Ishikawa (cell line): ENCODE results near the gene EEF1AKMT4.

Experiments
- CEBPB ChIP-seq: IDR thresholded peaks from 2 replicates; pipeline ENCODE4 v1.6.1; 2012
- CREB1 ChIP-seq: IDR thresholded peaks from 2 replicates; pipeline ENCODE4 v1.6.1; 2012; ENCODE audit warnings: low read depth
- EGR1 ChIP-seq: IDR thresholded peaks from 2 replicates; pipeline ENCODE4 v1.6.1; 2012
- EP300 ChIP-seq: IDR thresholded peaks from 2 replicates; pipeline ENCODE4 v1.6.1; 2012; ENCODE audit warnings: borderline replicate concordance
- FOXM1 ChIP-seq: IDR thresholded peaks from 2 replicates; pipeline ENCODE4 v1.6.1; 2012; ENCODE audit warnings: low read depth, borderline replicate concordance
- NFIC ChIP-seq: IDR thresholded peaks from 2 replicates; pipeline ENCODE4 v1.6.1; 2012
- RAD21 ChIP-seq: IDR thresholded peaks from 2 replicates; pipeline ENCODE4 v1.6.1; 2012; ENCODE audit warnings: low read depth
- REST ChIP-seq: IDR thresholded peaks from 2 replicates; pipeline ENCODE4 v1.6.1; 2012; ENCODE audit warnings: low read depth, mild to moderate bottlenecking
- TAF1 ChIP-seq: IDR thresholded peaks from 2 replicates; pipeline ENCODE4 v1.6.1; 2012; ENCODE audit warnings: low read depth, mild to moderate bottlenecking
- TCF12 ChIP-seq: IDR thresholded peaks from 2 replicates; pipeline ENCODE4 v1.6.1; 2012; ENCODE audit warnings: low read depth
- TEAD4 ChIP-seq: IDR thresholded peaks from 2 replicates; pipeline ENCODE4 v1.6.1; 2012
- USF1 ChIP-seq: IDR thresholded peaks from 2 replicates; pipeline ENCODE4 v1.6.1; 2012
- YY1 ChIP-seq: IDR thresholded peaks from 2 replicates; pipeline ENCODE4 v1.6.1; 2012; ENCODE audit warnings: low read depth
- ZBTB7A ChIP-seq: IDR thresholded peaks from 2 replicates; pipeline ENCODE4 v1.6.1; 2012; ENCODE audit warnings: low read depth
- TF ChIP-seq, protein P1 (sequence below): IDR thresholded peaks from 2 replicates; pipeline ENCODE4 v1.6.1; 2012

The EEF1AKMT4 gene

DNA sequence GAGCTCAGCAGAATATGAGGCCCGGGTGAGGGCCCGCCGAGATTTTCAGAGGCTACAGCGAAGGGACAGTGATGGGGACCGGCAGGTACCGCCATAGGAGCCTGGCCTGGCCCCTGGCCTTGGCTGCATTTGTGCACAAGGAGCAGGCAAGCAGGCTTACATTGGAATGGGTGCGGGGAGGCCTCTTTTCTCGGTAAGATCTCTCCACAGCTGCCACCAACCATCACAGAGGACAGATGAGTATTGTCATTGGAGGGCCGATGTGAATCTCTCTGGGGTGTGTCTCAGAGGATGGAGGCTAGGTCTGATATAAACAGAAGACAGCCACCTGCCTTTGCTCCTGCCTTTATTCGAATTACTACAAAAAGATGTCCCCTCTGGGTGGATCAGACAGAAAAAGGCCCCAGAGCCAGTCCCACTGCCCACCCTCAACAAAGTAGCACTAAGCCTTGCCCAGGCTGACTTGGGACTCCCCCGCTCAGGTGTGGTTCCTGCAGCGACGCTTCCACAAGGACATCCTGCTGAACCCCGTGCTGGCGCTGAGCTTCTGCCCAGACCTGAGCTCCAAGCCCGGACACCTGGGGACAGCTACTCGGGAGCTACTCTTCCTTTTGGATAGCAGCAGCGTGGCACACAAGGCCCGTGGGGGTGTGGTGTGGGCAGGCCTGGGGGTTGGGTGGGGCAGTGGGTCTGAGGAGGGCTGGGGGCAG is 14.6 kb upstream of the EEF1AKMT4 start:
- TF ChIP-seq TCF12 (no peak), RAD21 (no peak), TAF1 (no peak), REST (no peak), EGR1 (no peak), CREB1 (no peak), USF1 (no peak), CEBPB (no peak), EP300 (no peak), NFIC (no peak), TEAD4 (no peak), ZBTB7A (no peak)
- TF ChIP-seq, protein P1, sequence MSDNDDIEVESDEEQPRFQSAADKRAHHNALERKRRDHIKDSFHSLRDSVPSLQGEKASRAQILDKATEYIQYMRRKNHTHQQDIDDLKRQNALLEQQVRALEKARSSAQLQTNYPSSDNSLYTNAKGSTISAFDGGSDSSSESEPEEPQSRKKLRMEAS, result no peak

- TF ChIP-seq TAF1 (no peak), TCF12 (no peak), ZBTB7A (no peak), CEBPB (no peak), RAD21 (no peak), TEAD4 (no peak), EP300 (no peak), REST (no peak), NFIC (no peak), USF1 (no peak), YY1 (no peak), FOXM1 (no peak), EGR1 (no peak), CREB1 (no peak)
- TF ChIP-seq, protein P1, result no peak
Observed at GRCh38 chr3:184235381-184236032, 14.0 kb upstream of the EEF1AKMT4 start.

DNA sequence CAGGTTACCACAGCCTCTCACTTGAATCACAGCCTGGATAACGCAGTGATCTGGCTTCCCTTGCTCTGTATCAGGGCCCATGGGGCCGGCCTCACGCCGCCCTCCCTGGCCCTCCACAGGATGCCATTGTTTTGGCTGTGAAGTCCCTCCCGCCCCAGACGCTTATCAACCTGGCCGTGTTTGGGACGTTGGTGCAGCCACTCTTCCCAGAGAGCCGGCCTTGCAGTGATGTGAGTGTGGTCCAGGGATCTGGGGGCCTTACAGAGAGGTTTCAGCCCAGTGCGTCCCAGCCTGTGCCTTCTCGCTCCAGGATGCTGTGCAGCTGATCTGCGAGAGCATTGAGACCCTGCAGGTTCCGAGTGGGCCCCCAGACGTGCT is 13.4 kb upstream of the EEF1AKMT4 start:
- TF ChIP-seq EGR1 (no peak), REST (no peak), NFIC (no peak), FOXM1 (no peak), YY1 (no peak), EP300 (no peak), USF1 (no peak), ZBTB7A (no peak), TAF1 (no peak), CEBPB (no peak), RAD21 (no peak), TCF12 (no peak), TEAD4 (no peak), CREB1 (no peak)
- TF ChIP-seq, protein P1, result no peak
